ENCODE measurements around the gene MTM1. TPM values are rescaled to one million over a fixed set of nuclear protein-coding genes. Genes with fewer than 3 reads are reported as not detected.
A peak's percentile ranks its signal among the peaks of the same experiment; 100 is the strongest.

MTM1 gene
- total and polyA plus RNA-seq, 8 donors, result 11.0 to 21.9 (median 13.6) TPM

DNA sequence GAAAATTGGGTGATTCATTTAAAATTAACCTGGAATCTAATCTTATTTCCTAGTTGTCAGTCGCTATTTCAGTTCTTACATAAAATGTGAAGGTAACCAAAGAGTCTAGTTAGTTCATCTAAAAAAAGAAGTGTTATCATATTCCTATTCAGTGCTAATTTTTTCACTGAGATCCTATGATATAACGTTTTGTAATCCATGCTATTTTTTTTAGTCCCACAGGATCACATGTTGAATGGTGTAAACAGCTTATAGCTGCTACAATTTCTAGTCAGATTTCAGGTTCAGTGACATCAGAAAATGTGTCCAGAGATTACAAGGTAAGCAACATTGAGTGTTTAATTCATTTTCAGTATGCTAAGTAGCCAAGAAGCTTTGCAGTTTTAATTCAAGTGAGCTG is 130.6 kb downstream of the MTM1 start:
- H3K27ac ChIP-seq, result no peak overlapping the region
- ATAC-seq (no peak), DNase-seq (no peak)
- no peaks in the 10 kb centered on the region for H3K36me3 ChIP-seq
- H3K27me3 ChIP-seq, result no peaks in the 10 kb centered on the region
- intact Hi-C loops (cut with DNase I), result no loop called here
- H3K4me1 ChIP-seq, result peaks cover 0 to 25% of the 10 kb centered on the region in 2 donors
- TF ChIP-seq, protein P1, sequence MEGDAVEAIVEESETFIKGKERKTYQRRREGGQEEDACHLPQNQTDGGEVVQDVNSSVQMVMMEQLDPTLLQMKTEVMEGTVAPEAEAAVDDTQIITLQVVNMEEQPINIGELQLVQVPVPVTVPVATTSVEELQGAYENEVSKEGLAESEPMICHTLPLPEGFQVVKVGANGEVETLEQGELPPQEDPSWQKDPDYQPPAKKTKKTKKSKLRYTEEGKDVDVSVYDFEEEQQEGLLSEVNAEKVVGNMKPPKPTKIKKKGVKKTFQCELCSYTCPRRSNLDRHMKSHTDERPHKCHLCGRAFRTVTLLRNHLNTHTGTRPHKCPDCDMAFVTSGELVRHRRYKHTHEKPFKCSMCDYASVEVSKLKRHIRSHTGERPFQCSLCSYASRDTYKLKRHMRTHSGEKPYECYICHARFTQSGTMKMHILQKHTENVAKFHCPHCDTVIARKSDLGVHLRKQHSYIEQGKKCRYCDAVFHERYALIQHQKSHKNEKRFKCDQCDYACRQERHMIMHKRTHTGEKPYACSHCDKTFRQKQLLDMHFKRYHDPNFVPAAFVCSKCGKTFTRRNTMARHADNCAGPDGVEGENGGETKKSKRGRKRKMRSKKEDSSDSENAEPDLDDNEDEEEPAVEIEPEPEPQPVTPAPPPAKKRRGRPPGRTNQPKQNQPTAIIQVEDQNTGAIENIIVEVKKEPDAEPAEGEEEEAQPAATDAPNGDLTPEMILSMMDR (IDR thresholded peaks at IDR 0.05), result no peak
- no peak overlapping the region for H3K4me3 ChIP-seq
- no peaks in the 10 kb centered on the region for H3K9me3 ChIP-seq

DNA sequence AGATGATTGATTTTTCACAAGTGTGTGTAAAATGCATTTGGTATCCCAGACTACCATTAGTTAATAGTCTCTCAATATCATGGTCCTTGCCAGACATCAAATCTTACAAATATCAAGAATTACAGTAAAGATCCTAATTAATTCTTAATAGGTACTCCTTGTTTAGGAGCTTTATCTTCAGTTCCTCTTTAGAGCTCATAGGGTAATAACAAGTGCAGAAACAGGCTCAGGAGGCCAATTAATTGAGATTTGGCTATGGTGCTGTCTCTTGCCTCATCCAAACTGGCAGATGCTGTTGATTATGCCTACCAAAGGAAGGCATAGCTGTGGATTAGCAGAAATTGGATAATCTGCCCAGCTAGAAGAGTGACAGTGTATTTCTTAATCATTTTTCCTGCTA is 131.7 kb downstream of the MTM1 start:
- no peak for DNase-seq
- H3K36me3 ChIP-seq, result no peaks in the 10 kb centered on the region
- H3K9me3 ChIP-seq, result no peaks in the 10 kb centered on the region
- TF ChIP-seq, protein P1 (IDR thresholded peaks at IDR 0.05), result no peak
- no peaks in the 10 kb centered on the region for H3K27me3 ChIP-seq
- intact Hi-C loops (cut with DNase I), result no loop called here
- peaks cover 0 to 16% of the 10 kb centered on the region in 2 donors for H3K4me1 ChIP-seq
- no peak overlapping the region for H3K4me3 ChIP-seq
- no peak overlapping the region for H3K27ac ChIP-seq
- ATAC-seq, result no peak

DNA sequence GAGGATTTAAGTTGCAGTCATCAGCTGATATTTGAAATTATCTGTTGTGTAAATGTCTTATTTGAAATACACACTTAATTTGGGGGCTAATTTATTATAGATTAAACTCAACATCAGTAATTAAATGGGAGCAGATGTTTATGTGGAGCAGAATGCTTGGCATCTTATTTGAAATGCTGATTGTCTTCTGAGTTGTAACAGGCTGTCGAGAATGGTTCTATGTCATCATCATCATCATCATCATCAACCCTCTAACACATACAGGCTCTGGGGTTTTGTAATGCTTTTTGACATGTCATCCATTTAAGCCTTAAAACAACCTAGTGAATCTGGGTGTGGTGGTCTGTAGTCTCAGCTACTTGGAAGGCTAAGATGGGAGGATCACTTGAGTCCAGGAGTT is 133.0 kb downstream of the MTM1 start:
- intact Hi-C loops (cut with DNase I), result no loop called here
- H3K27ac ChIP-seq, result no peak overlapping the region
- no peaks in the 10 kb centered on the region for H3K27me3 ChIP-seq
- peak in 2 of 4 donors; percentile 43 to 59 for DNase-seq
- no peak overlapping the region for H3K4me3 ChIP-seq
- H3K36me3 ChIP-seq, result no peaks in the 10 kb centered on the region
- no peak for ATAC-seq
- peaks cover 0 to 6% of the 10 kb centered on the region in 2 donors for H3K4me1 ChIP-seq
- no peaks in the 10 kb centered on the region for H3K9me3 ChIP-seq
- TF ChIP-seq, protein P1 (IDR thresholded peaks at IDR 0.05), result no peak

DNA sequence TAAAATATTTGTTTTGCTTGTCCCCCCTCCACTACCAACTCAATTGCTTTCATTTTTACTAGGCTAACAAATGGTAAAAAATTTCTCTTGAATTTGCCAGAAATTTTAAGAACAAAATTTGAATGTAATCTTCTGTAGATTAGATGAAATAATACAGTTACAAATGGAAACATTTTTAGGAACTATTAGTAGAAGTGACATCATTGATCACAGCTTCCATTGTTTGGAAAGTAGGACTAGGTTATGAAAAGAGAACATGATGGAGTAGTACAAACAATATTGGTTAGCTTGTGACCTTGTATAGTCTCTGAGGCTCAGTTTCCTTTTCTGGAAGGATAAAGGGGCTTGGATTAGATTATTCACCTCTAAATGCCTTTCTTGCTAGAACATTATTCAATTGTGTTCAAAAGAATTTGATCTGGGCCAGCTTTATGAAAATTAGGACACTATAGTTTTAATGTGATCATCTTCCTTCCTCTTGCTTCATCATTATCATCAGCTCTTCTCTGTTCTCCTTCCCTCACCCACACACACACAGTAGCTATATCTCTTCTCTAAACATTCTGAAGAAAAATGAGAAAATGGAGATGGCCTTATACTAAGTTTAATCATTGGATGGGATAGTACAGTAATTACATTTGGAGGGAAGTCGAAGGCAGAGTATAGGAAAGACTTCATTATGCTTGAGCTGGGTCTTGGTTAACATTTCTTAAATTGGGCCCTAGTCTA is 134.7 kb downstream of the MTM1 start:
- Histone ChIP-seq H3K27ac (peak overlapping the region in 1 of 2 donors; percentile 63), H3K4me3 (no peak overlapping the region), H3K9me3 (no peaks in the 10 kb centered on the region), H3K36me3 (no peaks in the 10 kb centered on the region), H3K27me3 (no peaks in the 10 kb centered on the region), H3K4me1 (peaks cover 0 to 6% of the 10 kb centered on the region in 2 donors)
- ATAC-seq (no peak), DNase-seq (no peak)
- intact Hi-C loops (cut with DNase I), result no loop called here
- TF ChIP-seq, protein P1 (IDR thresholded peaks at IDR 0.05), result no peak

DNA sequence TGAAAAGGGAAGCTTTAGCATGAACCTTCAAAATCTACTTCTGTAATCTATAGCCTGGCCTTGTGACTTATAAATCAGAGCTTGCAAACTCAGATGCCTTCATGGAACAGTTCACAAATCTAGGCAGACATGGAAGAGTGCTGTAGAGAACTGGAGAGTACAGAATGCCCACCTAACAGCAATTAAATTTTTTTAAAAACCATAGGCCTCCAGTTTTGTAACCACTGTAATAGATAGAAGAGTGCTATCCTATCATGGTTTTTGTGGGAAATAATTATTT is 135.2 kb downstream of the MTM1 start:
- no peak for ATAC-seq
- Histone ChIP-seq H3K27ac (peak overlapping the region in 1 of 2 donors; percentile 63), H3K9me3 (no peaks in the 10 kb centered on the region), H3K4me3 (no peak overlapping the region), H3K27me3 (no peaks in the 10 kb centered on the region), H3K36me3 (no peaks in the 10 kb centered on the region), H3K4me1 (peaks cover 0 to 6% of the 10 kb centered on the region in 2 donors)
- intact Hi-C loops (cut with DNase I), result no loop called here
- TF ChIP-seq, protein P1 (IDR thresholded peaks at IDR 0.05), result no peak
- no peak for DNase-seq
